Body of pancreas (tissue), 4 donors: ENCODE measurements around the gene SH3D19.

Experiments
- POLR2A ChIP-seq, 3 donors: fragments of 450-650 bp; IDR thresholded peaks; one replicate each; pipeline ENCODE4 v1.6.1; 2016; ENCODE audit warnings: antibody characterized with exemption in 3 of 3, mild to moderate bottlenecking in 2 of 3
- TF ChIP-seq, protein P1 (sequence below), 7 experiments: fragments of 450-650 bp in 4 of 7; fragments of 200-600 bp in 3 of 7; sonication (generic) in 3 of 7; IDR thresholded peaks; one replicate each; pipeline ENCODE4 v1.5.1; 2016 to 2019; ENCODE audit warnings: antibody characterized with exemption in 7 of 7

DNA sequence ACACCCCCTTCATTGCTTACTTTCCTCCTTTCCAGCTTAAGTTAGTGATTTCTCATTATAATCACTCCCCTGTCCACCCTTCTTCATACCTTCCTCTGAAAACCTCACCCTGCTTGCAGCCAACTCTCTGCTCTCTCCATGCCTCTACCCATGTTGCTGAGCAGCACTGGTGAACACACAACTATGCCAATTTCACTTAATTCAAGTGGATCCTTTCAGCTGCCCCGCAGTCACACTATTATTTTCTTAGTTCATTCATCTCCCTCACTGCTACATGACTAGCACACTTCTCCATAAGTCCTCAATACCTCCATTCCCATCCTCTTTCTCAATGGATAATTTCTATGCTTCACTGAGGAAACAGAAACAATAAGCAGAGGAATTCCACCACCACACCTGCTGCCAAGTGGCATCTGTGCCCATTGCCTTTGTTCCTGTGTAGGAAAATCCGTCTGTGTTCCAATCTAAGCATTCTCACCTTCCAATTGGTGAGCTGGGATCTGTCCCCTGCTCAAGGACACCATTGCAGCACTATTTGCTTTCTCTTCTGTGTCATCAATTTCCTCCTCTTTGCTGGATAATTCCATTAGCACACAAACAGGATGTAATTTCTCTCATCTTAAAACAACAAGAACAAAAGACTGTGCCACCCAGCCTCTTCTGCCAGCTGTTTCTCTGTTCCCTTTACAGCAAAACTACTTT lies 73.7 kb downstream of the SH3D19 start:
- TF ChIP-seq, protein P1, sequence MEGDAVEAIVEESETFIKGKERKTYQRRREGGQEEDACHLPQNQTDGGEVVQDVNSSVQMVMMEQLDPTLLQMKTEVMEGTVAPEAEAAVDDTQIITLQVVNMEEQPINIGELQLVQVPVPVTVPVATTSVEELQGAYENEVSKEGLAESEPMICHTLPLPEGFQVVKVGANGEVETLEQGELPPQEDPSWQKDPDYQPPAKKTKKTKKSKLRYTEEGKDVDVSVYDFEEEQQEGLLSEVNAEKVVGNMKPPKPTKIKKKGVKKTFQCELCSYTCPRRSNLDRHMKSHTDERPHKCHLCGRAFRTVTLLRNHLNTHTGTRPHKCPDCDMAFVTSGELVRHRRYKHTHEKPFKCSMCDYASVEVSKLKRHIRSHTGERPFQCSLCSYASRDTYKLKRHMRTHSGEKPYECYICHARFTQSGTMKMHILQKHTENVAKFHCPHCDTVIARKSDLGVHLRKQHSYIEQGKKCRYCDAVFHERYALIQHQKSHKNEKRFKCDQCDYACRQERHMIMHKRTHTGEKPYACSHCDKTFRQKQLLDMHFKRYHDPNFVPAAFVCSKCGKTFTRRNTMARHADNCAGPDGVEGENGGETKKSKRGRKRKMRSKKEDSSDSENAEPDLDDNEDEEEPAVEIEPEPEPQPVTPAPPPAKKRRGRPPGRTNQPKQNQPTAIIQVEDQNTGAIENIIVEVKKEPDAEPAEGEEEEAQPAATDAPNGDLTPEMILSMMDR (IDR thresholded peaks at IDR 0.05) = no peak
- TF ChIP-seq POLR2A (IDR thresholded peaks at IDR 0.05) = no peak
